ENCODE results near the gene CDH4.
"Not testable (repeated sequence)": the region's sequence is repeated elsewhere in the genome, so short reads cannot be mapped to it uniquely, and the experiment has no call there.

CDH4 gene

DNA sequence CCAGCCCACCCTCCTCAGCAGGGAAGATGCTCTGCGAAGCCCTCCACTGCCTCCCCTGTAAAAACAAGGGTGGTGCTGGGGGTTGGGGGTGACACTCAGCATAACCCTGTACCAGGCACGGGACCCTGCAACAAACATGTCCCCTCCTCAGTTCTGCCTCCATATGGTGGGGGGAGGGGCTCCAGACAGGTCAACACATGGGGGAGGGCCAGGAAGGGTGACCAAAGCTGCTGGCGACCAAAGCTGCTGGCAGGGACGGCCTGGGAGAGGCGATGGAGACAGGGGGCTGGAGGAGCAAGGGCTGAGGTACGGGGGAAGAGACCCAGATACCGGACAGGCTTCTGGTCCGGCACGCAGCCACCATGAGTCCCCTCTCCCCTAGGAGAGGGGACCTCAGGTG is 690.5 kb downstream of the CDH4 start:
- DNase-seq: no peak

DNA sequence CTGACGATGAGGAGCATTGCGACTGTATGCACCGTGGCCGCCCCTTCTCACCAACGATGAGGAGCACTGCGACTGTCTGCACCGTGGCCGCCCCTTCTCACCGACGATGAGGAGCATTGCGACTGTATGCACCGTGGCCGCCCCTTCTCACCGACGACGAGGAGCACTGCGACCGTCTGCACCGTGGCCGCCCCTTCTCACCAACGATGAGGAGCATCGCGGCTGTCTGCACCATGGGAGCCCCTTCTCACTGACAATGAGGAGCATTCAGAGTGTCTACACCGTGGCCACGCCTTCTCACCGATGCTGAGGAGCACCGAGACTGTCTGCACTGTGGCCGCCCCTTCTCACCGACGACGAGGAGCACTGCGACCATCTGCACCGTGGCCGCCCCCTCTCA is 692.9 kb downstream of the CDH4 start:
- not testable (repeated sequence) for DNase-seq

GRCh38 chr20:61945495-61945894 is 693.4 kb downstream of the CDH4 start:
- DNase-seq: not testable (repeated sequence)

GRCh38 chr20:61948056-61948455 is 696.0 kb downstream of the CDH4 start:
- DNase-seq: not testable (repeated sequence)

- DNase-seq: no peak
Measured at GRCh38 chr20:61948586-61949362, 696.7 kb downstream of the CDH4 start.

DNA sequence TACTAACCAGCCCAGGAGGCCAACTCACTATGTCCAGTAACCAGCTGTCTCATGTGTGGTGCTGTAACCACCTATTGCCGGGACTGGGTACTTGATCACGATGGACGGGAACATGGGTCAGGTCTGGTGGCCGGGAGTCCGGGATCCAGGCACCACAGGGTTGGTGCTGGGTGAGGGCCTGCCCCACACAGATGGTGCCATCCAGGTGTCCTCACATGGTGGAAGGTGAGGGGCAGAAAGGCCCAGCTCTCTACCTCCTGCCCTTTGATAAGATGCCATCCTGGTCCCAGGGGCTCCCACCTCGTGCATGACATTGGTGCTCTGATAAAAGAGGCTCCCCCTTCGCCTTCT is 697.3 kb downstream of the CDH4 start:
- no peak for DNase-seq

DNA sequence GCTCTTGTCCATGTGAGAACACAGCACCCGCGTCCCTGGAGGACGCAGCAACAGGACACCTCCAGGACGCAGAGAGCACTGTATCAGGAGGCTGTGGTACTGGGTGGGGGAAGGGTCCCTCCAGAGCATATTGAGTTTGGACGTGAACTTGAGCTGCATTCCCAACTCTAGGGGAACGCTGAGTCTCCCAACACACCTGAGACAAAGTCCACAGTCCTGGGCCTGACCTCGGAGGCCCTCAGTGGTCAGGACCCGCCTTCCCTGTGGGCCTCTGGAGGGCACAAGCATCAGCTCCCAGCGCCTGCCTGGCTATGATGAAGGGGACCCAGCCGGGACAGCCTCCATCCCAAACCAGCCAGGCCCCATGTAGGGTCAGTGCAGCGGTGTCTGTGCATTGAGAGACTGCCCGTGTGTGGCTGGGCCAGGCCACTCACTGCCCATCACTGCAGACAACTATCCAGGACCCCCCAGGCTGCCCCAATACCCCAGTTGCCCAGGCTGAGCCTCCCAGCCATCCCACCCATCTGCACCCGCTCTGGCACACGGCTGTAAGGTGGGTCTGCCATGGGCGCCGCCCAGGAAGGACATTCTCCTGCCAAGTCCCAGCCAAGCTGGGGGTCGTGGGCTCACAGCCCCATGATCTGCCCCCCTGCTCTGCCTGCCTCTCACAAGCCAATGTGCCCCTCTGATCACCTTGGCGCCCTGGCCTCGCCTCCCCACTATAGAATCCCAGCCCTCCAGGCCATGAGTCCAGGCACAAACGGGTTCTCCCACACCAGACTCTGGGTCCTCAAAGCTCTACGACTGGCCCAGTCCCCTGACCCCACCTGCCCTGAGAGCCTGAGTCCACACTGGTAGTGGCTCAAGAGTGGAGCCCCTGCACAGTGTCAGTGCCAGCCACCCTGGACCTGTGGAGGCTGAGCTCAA is 697.9 kb downstream of the CDH4 start:
- DNase-seq: no peak

- DNase-seq: no peak
Measured at GRCh38 chr20:61950641-61951071, 698.6 kb downstream of the CDH4 start.

- DNase-seq: no peak
Measured at GRCh38 chr20:61951695-61952533, 699.9 kb downstream of the CDH4 start.

- no peak for DNase-seq
Measured at GRCh38 chr20:61953037-61954021, 701.3 kb downstream of the CDH4 start.

DNA sequence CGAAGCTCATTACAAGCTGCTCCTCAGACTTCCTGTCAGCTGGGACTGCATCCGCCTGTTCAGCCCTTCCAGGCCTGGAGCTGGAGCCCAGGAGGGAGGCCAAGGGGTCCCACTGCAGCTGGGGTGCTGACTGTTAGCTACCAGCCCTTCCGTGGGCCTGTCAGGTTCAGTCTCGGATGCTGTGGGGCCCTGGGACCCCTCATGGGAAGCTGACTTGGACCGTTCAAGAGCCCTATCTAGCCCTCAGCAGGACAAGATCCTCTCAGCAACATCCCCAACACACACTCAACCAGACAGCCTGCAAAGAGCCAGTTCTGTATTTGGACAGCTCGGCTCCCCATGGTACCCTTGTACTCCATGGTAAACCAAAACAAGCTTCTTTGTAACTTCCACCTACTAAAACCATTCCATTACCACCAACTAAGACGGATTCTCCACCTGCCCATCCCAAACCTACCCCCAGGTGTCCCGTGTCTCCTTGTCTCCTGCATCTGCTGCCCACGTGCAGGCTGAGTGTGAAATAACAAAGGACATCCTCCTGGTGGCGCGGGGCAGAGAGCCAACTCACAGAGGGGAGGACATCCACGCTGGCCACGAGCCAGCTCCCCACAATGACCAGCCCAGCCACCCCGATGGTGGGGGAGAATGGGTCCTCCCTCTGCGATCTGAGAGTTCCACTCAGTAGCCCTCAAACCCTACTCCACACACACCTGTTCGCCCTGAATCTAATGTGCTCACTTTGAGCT is 702.4 kb downstream of the CDH4 start:
- DNase-seq: no peak

DNA sequence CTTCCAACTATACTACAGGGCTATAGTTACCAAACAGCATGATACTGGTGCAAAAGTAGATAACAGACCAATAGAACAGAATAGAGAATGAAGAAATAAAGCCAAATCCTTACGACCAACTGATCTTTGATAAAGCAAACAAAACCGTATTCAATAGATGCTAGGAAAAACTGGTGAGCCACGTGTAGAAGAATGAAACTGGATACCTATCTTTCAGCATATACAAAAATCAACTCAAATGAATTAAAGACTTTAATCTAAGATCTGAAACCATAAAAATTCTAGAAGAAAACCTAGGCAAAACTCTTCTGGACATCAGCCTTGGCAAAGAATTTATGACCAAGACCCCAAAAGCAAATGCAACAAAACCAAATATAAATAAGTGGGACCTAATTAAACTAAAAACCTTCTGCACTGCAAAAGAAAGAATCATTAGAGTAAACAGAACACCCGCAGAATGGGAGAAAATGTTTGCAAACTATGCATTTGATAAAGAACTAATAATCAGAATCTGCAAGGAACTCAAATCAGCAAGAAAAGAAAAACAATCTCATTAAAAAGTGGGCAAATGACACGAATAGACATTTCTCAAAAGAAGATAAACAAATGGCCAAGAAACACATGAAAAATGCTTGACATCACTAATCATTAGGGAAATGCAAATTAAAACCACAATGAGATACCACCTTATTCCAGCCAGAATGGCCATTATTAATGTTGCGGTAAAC is 703.8 kb downstream of the CDH4 start:
- DNase-seq: no peak

DNA sequence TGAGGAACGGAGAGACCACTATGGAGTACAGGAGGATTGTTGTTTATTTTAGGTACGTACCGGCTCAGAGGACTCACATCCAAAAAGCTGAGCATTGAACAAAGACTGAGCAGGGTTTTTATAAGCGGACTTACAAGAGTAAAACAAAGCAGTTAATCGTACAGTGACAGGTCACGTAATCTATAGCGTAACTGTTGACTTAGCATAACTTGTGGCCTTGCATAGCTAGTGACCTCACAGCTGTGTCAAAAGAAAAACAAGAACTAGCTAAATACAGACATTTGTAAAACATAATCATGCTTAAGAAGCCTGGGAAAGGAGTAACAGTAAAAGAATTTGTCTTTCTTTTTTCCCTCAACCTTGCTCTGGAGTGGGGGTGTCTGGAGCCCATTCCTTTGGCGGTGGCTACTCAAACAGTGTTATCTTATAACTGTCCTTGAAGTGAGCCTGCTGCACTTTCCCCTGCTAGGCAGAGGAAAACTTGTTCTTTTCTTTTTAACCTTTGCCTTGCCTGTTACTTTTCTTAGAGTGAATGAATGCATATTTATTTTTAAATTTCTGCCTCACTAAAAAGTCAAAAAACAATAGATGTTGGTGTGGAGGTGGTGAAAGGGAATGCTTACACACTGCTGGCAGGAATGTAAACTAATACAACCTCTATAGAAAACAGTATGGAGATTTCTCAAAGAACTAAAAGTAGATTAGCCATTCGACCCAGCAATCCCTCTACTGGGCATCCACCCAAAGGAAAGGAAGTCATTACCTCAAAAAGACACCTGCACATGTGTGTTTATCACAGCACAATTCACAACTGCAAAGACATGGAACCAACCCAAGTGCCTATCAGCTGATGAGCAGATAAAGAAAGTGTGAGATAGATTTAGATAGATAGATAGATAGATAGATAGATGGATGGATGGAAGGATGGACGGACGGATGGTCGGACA is 704.6 kb downstream of the CDH4 start:
- DNase-seq: no peak

DNA sequence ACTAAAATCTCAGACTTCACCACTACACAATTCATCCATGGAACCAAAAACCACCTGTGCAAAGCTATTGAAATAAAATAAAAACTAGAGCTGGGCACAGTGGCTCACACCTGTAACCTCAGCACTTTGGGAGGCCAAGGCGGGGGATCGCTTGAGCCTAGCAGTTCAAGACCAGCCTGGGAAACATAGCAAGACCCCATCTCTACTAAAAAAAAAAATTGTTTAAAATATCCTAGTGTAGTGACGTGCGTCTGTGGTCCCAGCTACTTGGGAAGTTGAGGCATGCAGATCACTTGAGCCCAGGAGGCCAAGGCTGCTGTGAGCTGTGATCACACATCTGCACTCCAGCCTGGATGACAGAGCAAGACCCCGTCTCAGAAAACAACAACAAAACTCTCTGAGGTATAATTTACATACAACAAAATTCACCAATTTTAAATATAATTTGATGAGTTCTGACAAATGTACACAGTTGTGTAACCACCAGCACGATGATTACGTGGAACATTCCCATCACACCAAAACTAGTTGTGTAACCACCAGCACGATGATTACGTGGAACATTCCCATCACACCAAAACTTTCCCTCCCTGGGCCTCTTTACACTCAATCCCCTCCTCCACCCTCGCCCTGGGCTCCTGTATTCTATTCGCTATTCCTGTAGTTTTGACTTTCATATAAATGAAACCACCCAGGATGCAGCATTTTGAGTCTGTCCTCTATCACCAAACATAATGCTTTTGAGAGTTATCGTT is 706.1 kb downstream of the CDH4 start:
- peak; percentile 28 for DNase-seq

GRCh38 chr20:61958773-61959700 is 707.0 kb downstream of the CDH4 start:
- DNase-seq: no peak

GRCh38 chr20:61960836-61961235 is 708.8 kb downstream of the CDH4 start:
- DNase-seq: no peak

DNA sequence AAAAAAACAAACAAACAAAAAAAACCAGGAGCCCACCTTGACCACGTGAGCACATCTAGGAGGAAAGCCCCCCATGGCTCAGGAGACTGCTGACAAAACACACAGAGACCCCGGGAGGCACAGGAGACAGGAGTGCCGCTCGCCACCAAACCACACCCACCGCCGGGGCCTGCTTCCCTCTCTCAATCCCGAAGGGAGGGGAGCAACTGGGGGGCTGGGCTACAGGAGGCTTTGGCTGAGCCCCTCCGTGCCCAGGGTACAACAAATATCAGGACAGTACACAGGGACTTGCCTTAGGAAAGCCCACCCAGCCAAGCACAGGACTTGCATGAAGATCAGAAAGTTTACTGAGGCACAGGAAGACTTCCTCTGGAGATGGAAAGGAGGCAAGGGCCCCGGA is 711.1 kb downstream of the CDH4 start:
- DNase-seq: no peak
